ENCODE measurements around the gene NPHP4.
"Not testable (repeated sequence)": the region's sequence is repeated elsewhere in the genome, so short reads cannot be mapped to it uniquely, and the experiment has no call there.

The NPHP4 gene

DNA sequence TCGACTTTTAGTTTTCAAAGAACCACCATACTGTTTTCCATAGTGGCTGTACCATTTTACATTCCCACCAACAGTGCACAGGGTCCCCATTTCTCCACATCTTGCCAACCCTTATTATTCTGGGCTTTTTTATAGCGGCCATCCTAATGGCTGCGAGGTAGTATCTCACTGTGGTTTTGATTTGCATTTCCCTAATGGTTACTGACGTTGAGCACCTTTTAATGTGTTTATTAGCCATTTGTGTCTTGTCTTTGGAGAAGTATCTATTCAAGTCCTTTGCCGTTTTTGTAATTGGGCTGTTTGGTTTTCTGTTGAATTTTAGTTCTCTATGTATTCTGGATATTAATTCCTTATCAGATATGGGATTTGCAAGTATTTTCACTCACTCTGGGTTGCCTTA, 31.1 kb upstream of the NPHP4 start:
- no peak for DNase-seq

DNA sequence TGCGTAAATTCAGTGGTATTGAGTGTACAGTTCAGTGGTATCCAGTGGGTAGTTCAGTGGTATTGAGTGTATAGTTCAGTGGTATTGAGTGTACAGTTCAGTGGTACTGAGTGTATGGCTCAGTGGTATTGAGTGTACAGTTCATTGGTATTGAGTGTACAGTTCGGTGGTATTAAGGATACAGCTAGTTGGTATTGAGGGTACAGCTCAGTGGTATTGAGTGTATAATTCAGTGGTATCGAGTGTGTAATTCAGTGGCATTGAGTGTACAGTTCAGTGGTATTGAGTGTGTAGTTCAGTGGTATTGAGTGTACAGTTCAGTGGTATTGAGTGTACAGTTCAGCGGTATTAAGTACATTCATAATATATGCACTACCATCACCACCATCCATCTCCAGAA, 30.0 kb upstream of the NPHP4 start:
- no peak for DNase-seq

- DNase-seq, result no peak
These were observed 27.1 kb upstream of the NPHP4 start for GRCh38 chr1:6019166-6019845.

DNA sequence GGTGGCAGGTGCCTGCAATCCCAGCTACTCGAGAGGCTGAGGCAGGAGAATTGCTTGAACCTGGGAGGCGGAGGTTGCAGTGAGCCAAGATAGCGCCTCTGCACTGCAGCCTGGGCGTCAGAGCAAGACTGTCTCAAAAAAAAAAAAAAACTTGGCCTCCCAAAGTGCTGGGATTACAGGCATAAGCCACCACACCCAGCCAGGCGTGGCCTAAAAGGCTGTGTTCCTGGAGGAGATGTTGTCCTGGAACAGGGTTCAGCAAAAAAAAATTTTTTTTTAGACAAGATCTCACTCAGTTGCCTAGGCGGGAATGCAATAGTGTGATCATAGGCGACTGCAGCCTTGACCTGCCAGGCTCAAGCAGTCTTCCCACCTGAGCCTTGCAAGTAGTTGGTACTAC, 25.4 kb upstream of the NPHP4 start:
- DNase-seq, result not testable (repeated sequence)

GRCh38 chr1:6016191-6016865, 24.1 kb upstream of the NPHP4 start:
- no peak for DNase-seq

DNA sequence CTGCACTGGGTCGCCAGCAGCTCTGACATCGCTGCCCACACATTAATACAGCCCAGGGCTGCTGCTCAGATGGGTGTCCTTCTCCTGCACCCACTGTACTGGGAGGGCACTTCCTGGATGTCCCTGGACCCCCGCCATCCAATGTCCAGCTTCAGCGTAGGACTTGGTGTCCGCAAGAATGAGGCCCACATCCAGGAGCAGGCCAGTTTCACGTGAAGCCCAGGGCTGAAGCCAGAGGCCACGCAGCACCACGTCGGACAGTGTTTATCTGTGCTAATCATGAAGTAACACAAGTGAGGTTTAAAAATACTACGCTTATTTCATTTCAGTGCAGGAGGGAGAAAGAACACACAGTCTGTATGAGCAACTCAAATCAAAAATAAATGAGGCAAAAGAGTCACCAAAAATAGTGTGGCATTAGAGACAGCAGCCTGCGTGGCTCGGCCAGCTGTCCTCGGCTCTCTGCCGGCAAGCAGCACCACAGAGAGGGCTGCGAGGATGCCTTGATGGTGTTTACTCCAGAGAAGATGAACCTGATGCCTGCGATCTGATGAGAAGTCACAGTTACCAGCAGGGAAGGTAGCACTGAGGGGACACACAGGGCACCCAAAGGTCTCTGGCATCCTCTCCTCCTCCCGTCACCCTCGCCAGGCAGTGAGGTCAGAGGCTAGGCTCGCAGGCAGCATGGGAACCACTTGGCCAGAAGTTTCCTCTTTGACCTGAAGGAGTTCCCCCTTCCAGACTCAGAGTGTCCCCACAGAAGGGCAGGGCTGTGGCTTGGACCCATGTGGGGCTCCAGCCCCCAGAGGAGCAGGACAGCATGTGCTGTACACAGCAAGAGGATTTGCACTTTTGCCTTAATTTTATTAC, 22.1 kb upstream of the NPHP4 start:
- DNase-seq, result peak; percentile 53

GRCh38 chr1:6013491-6013890, 21.3 kb upstream of the NPHP4 start:
- no peak for DNase-seq

DNA sequence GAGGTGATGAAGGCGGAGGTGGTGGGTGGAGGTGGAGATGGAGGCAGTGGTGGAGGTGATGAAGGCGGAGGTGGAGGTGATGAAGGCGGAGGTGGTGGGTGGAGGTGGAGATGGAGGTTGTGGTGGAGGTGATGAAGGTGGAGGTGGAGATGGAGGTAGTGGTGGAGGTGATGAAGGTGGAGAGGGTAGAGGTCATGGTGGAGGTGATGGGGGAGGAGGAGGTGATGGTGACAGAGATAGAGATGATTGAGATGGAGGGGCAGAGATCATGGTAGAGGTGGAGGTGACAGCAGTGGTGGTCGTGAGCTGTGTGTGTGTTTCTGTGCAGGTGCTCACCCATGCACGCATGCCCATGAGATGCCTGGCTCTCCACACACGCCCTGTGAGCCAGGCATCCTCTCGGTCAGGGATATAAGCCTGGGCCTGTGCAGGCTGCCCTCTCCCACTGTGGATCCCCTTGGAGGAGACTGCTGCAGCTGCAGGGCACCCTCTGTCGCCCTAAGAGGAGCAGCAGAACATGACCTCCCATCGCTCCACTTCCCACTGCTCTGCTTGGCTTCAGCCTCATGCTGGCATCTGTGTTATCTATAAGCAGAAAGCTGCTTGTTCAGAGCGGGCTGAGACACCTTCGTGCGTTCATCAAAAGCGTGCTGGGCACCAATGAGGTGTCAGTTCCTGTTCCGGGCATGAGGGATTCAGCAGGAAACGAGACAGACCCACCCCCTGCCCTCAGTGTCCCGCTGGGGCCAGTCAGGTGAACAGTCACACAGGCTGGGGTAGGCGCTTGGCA, 20.5 kb upstream of the NPHP4 start:
- DNase-seq, result no peak

- no peak for DNase-seq
These were observed 19.7 kb upstream of the NPHP4 start for GRCh38 chr1:6011946-6012258.

GRCh38 chr1:6011161-6011945, 19.1 kb upstream of the NPHP4 start:
- DNase-seq, result no peak

- no peak for DNase-seq
These were observed 18.3 kb upstream of the NPHP4 start for GRCh38 chr1:6010554-6010953.

GRCh38 chr1:6009120-6010040, 17.2 kb upstream of the NPHP4 start:
- no peak for DNase-seq

DNA sequence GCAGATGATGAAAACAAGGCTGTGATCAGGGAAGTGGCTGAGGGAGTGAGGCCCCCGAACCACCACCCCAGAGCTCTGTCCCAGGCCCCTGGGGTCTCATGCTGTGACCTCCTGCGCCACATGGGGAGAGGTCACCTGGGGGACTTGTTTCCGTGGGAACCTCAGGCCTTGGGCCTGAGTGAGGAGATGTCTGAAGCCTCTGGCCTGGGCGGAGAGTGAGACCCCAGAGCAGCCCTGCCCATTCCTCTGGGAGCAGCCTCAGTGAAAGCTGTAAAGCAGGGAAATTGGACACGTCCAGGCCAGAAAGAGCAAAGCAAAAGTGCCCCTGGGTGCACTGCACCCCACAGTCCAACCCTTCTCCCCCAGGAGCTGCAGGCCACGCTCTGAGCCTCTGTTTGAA, 16.5 kb upstream of the NPHP4 start:
- DNase-seq, result no peak

DNA sequence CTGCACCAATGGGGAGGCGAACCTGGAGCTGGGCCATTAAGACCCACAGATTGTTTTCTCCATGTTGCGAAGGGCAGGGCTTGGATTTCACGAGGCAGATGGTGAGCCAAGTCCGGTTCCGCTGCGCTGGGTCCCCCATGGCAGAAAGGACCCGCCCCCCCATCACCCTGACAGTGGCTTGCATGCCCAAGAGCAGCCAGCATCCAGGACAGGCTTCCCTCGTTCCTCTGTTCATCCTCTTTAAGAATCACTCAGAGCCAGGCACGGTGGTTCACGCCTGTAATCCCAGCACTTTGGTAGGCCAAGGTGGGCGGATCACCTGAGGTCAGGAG, 15.8 kb upstream of the NPHP4 start:
- DNase-seq, result no peak

DNA sequence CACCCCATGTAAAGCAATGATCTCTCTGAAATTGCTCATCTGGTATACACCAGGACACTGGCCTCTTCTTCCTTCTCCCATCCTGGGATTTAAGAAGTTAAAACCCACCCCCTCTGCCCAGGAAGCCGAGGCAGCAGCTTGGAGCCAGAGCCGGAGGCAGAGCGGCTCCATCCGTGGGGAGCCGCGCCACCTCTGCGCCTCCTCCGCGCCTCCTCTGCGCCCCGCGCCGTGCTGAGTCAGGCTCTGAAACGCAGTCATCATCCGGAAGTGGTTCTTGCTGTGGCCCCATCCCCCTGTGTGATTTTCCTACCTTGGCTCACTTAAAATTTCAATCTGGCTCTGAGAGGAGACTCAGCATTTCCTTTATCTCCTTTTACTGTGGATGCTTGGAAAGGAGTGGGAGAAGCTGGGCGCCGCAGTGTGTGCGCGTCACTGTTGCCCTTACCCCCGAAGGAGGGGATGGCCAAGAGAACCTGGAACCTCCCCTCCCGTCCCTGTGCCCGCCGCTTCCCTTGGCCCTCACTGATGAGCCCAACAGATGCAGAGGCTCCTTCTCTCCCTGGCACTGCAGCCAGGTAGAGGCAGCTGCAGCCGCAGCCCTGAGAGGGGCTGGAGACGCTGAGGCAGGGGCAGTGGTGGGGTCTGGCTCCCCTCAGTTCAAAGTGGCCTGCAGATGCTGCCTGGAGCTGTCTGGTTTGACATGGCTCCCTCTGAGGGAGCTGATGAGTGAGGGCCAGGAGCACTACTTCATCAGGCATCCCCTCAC, 15.3 kb upstream of the NPHP4 start:
- DNase-seq, result no peak

DNA sequence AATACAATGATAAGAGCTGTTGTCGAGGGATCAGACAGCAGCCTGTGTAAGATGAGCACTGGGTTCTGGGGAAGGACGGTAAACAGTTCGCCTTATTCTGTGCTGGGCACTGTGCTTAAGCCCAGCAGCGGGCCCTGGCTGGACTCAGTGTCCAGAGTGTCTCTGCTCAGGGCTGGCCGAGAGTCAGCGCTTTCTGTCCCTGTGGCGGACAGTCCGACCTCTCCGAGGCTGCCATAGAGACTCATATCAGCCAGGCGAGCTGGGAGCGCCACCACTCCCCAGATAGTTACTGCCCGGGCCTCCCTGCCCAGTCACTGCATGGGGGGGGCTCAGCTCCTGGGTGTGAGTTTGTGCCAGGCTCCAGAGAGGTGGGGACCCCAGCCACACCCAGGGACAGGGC, 14.7 kb upstream of the NPHP4 start:
- no peak for DNase-seq

DNA sequence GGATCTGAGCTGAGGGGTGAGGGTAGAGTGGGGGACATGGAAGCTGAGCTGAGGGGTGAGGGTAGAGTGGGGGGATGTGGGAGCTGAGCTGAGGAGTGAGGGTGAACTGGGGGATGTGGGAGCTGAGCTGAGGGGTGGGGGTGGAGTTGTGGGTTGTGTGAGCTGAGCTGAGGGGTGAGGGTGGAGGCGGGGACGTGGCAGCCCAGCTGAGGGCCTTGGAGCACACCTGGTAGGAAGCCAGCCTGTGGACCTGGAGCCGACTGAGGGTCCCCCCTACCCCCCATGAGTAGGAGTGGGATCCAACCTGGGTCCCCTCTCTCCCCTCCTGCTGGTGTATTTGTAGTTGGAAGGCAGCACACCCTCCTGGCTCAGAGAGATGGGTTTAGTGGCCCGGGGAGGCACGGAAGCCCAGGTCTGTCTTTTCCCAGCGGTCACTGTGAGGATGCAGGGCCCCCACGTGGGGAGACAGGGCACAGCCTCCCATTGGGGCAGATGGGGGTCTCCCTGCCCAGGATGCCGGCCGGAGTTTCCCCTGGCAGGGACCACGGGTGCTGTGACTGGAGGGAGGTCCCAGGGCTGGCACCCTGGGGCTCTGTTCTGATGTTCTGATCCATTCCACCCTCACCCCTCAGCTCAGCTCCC, 13.2 kb upstream of the NPHP4 start:
- DNase-seq, result no peak

DNA sequence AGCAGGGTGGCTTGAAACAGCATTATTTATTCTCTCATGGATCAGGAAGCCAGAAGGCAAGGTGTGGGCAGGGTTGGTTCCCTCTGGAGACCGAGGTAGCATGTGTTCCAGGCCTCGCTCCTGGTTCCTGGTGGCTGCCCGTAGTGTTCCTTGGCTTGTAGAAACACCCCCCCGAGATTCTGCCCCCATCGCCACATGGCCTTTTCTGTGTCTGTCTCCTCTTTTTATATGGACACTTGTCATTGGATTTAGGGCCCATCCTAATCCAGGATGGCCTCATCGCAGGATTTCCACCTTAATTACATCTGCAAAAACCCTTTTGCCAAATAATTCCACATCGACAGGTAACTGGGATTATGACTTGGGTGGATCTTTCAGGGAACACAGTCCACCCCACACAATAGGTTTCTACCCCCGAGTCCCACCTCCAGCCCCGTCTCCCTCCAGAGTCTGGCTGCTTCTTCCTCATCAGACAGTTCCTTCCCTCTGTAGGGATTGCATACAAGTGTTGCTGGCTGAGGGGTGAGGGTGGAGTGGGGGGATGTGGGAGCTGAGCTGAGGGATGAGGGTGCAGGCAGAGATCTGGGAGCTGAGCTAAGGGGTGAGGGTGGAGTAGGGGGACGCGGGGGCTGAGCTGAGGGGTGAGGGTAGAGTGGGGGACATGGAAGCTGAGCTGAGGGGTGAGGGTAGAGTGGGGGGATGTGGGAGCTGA, 12.3 kb upstream of the NPHP4 start:
- DNase-seq, result no peak

Measured in suppressor macrophage treated with lipopolysaccharide for 4 hours (primary cell).